Measurements from ENCODE around the gene AQP9.

The AQP9 gene

DNA sequence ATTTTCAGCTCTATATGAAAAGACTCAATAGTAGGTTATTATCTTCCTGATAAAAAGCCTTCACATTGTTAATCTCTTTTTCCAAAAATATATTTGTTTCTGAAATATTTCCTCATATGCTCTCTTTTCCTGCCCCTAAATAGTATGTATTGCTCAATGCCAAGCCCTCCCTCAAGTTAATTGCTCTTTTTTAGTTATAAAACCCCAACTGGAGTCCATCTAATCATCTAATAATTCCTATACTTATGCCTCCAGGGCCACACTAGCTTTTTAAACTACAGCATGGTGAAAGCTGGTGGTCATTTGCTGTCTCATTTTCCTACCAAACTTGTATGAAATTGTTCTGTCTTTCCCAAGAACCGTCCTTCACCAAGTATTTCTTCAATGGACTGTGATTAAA lies 26.7 kb downstream of the AQP9 start:
- Histone ChIP-seq H3K4me3 (ENCODE audit: low read depth in 1 of 2, low read length in 2 of 2) (no peak overlapping the region), H3K36me3 (ENCODE audit: insufficient read depth, low read length) (no peaks in the 10 kb centered on the region), H3K9me3 (ENCODE audit: low read length) (no peaks in the 10 kb centered on the region), H3K27me3 (ENCODE audit: control insufficient read depth in 1 of 2, insufficient read depth in 2 of 2, low read length in 2 of 2) (no peaks in the 10 kb centered on the region), H3K27ac (ENCODE audit: low read depth, low read length) (no peak overlapping the region), H3K9ac (ENCODE audit: low read length) (no peak overlapping the region), H3K4me1 (ENCODE audit: insufficient read depth, low read length) (no peaks in the 10 kb centered on the region)

DNA sequence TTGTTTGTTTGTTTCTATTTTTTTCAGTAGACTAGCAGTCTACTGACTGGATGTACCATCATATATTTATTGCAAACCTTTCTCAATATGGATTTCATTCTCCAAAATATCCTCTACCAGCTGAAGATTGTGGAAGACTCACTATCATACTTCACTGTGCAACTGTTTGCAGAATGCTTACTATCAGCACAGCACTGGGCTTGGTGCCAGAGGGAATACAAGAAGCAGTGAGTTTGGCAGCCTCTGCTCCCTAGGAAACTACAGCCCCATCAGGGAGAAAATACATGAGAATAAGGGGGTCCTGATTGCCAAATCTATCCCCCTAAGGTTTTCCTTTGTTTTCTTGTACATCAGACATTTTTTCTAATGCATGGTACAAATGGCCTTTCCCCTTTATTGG lies 27.5 kb downstream of the AQP9 start:
- Histone ChIP-seq H3K27ac (ENCODE audit: low read depth, low read length) (no peak overlapping the region), H3K9me3 (ENCODE audit: low read length) (no peaks in the 10 kb centered on the region), H3K4me3 (ENCODE audit: low read depth in 1 of 2, low read length in 2 of 2) (no peak overlapping the region), H3K4me1 (ENCODE audit: insufficient read depth, low read length) (no peaks in the 10 kb centered on the region), H3K36me3 (ENCODE audit: insufficient read depth, low read length) (no peaks in the 10 kb centered on the region), H3K27me3 (ENCODE audit: control insufficient read depth in 1 of 2, insufficient read depth in 2 of 2, low read length in 2 of 2) (no peaks in the 10 kb centered on the region), H3K9ac (ENCODE audit: low read length) (no peak overlapping the region)

DNA sequence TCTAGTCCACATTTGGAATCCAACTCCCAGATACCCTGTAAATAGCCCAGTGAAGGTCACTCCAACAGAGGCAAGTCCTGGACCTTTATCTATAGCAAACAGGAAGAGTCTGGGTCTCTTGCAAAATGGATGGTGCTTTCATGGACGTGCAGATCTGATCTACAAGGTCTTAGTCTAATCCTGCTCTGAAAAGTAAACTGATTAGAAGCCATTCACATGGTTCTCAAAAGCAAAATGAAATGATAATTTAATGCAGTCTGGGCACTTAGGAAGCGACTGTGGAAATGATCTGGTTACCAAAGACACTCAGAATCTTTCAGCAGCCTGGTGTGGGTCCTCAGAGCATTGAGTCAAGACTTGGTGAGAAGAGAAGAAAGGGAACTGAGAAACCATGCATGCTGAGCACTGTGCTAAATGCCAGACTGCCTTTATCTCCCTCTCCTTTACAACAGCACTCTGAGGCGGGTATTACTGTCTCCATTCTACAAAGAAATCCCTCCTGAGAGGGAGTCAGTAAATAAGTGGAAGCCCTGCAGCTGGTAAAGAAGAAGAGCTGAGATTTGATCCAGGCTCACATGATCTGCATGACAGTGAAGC lies 29.0 kb downstream of the AQP9 start:
- H3K4me3 ChIP-seq (ENCODE audit: low read depth in 1 of 2, low read length in 2 of 2) = no peak overlapping the region
- no peaks in the 10 kb centered on the region for H3K36me3 ChIP-seq (ENCODE audit: insufficient read depth, low read length)
- no peak overlapping the region for H3K27ac ChIP-seq (ENCODE audit: low read depth, low read length)
- peaks cover 0 to 3% of the 10 kb centered on the region in 2 donors for H3K27me3 ChIP-seq (ENCODE audit: control insufficient read depth in 1 of 2, insufficient read depth in 2 of 2, low read length in 2 of 2)
- H3K9me3 ChIP-seq (ENCODE audit: low read length) = no peaks in the 10 kb centered on the region
- no peaks in the 10 kb centered on the region for H3K4me1 ChIP-seq (ENCODE audit: insufficient read depth, low read length)
- H3K9ac ChIP-seq (ENCODE audit: low read length) = no peak overlapping the region

DNA sequence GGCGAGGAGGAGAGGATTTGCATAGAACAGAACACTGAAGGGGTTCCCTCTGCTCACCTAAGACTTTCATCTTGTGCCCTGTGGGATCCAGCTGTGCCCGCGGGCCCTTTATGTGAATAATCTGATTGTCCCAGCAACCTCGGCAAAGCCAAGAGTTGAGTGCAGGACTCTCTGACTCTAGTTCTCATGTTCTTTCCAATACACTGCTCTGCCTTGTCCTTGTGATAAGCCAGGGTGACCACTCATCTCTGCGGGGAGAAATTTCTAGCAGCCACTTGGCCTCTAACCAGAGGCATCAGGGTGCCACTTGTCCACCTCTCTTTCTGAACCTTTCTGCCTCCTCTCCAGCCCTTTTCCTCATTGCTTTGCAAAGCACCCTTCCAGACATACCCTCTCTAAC lies 31.8 kb downstream of the AQP9 start:
- Histone ChIP-seq H3K27ac (ENCODE audit: low read depth, low read length) (no peak overlapping the region), H3K4me3 (ENCODE audit: low read depth in 1 of 2, low read length in 2 of 2) (no peak overlapping the region), H3K27me3 (ENCODE audit: control insufficient read depth in 1 of 2, insufficient read depth in 2 of 2, low read length in 2 of 2) (peaks cover 0 to 3% of the 10 kb centered on the region in 2 donors), H3K9me3 (ENCODE audit: low read length) (no peaks in the 10 kb centered on the region), H3K4me1 (ENCODE audit: insufficient read depth, low read length) (no peaks in the 10 kb centered on the region), H3K9ac (ENCODE audit: low read length) (no peak overlapping the region), H3K36me3 (ENCODE audit: insufficient read depth, low read length) (no peaks in the 10 kb centered on the region)

DNA sequence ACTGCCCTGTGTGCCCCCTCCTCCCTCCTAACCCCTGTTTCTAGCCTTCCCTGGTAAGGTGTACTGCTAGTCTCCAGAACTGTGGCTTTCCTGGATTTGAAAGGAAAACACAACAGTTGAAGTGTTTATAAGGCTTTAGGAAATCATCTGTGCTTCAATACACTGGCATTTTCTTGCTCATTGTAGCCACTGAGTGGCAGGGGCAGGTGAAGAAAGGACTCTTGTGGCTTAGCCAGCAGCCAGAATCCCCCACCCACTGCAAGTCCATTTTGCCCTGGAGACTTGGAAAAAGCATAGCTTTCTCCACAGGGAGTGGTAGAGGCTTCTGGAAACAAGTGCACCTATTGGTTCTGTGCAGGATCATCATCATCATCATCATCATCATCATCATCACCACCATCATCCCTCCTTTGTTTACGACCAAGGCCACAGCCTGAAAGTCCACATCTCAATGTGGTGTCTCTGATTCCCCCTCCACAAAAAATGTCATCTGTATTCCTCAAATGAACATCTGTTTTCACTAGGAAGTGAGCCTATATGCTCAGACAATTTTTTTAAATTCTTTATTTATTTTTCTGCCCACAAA lies 33.4 kb downstream of the AQP9 start:
- Histone ChIP-seq H3K9me3 (ENCODE audit: low read length) (no peaks in the 10 kb centered on the region), H3K9ac (ENCODE audit: low read length) (no peak overlapping the region), H3K27ac (ENCODE audit: low read depth, low read length) (no peak overlapping the region), H3K4me3 (ENCODE audit: low read depth in 1 of 2, low read length in 2 of 2) (no peak overlapping the region), H3K36me3 (ENCODE audit: insufficient read depth, low read length) (no peaks in the 10 kb centered on the region), H3K4me1 (ENCODE audit: insufficient read depth, low read length) (no peaks in the 10 kb centered on the region), H3K27me3 (ENCODE audit: control insufficient read depth in 1 of 2, insufficient read depth in 2 of 2, low read length in 2 of 2) (peaks cover 0 to 3% of the 10 kb centered on the region in 2 donors)

DNA sequence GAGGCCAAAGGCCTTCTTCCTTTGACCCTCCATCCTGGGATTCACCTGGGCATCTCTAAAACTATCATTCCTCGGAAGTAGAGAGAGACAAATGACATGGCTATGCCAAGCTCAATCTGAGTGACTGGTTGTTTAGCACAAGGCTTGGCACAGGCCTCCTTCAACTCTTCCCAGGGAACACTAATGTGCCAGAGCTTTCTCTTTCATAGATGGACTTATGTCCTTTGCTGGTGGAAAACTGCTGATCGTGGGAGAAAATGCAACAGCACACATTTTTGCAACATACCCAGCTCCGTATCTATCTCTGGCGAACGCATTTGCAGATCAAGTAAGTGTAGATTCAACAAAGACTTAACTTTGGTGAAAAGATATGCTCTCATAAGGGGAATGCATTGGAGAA lies 36.5 kb downstream of the AQP9 start:
- no peaks in the 10 kb centered on the region for H3K4me1 ChIP-seq (ENCODE audit: insufficient read depth, low read length)
- H3K4me3 ChIP-seq (ENCODE audit: low read depth in 1 of 2, low read length in 2 of 2) = no peak overlapping the region
- no peak overlapping the region for H3K9ac ChIP-seq (ENCODE audit: low read length)
- peaks cover 0 to 3% of the 10 kb centered on the region in 2 donors for H3K27me3 ChIP-seq (ENCODE audit: control insufficient read depth in 1 of 2, insufficient read depth in 2 of 2, low read length in 2 of 2)
- H3K36me3 ChIP-seq (ENCODE audit: insufficient read depth, low read length) = no peaks in the 10 kb centered on the region
- no peaks in the 10 kb centered on the region for H3K9me3 ChIP-seq (ENCODE audit: low read length)
- H3K27ac ChIP-seq (ENCODE audit: low read depth, low read length) = no peak overlapping the region

GRCh38 chr15:58175955-58176354 lies 37.8 kb downstream of the AQP9 start:
- Histone ChIP-seq H3K4me3 (ENCODE audit: low read depth in 1 of 2, low read length in 2 of 2) (no peak overlapping the region), H3K36me3 (ENCODE audit: insufficient read depth, low read length) (no peaks in the 10 kb centered on the region), H3K9ac (ENCODE audit: low read length) (no peak overlapping the region), H3K27me3 (ENCODE audit: control insufficient read depth in 1 of 2, insufficient read depth in 2 of 2, low read length in 2 of 2) (peaks cover 0 to 3% of the 10 kb centered on the region in 2 donors), H3K27ac (ENCODE audit: low read depth, low read length) (no peak overlapping the region), H3K4me1 (ENCODE audit: insufficient read depth, low read length) (no peaks in the 10 kb centered on the region), H3K9me3 (ENCODE audit: low read length) (no peaks in the 10 kb centered on the region)

GRCh38 chr15:58178668-58179067 lies 40.5 kb downstream of the AQP9 start:
- Histone ChIP-seq H3K27me3 (ENCODE audit: control insufficient read depth in 1 of 2, insufficient read depth in 2 of 2, low read length in 2 of 2) (no peaks in the 10 kb centered on the region), H3K27ac (ENCODE audit: low read depth, low read length) (no peak overlapping the region), H3K4me3 (ENCODE audit: low read depth in 1 of 2, low read length in 2 of 2) (no peak overlapping the region), H3K4me1 (ENCODE audit: insufficient read depth, low read length) (no peaks in the 10 kb centered on the region), H3K36me3 (ENCODE audit: insufficient read depth, low read length) (no peaks in the 10 kb centered on the region), H3K9me3 (ENCODE audit: low read length) (no peaks in the 10 kb centered on the region), H3K9ac (ENCODE audit: low read length) (no peak overlapping the region)

GRCh38 chr15:58179206-58179605 lies 41.0 kb downstream of the AQP9 start:
- Histone ChIP-seq H3K9me3 (ENCODE audit: low read length) (no peaks in the 10 kb centered on the region), H3K9ac (ENCODE audit: low read length) (no peak overlapping the region), H3K36me3 (ENCODE audit: insufficient read depth, low read length) (no peaks in the 10 kb centered on the region), H3K27ac (ENCODE audit: low read depth, low read length) (no peak overlapping the region), H3K27me3 (ENCODE audit: control insufficient read depth in 1 of 2, insufficient read depth in 2 of 2, low read length in 2 of 2) (no peaks in the 10 kb centered on the region), H3K4me3 (ENCODE audit: low read depth in 1 of 2, low read length in 2 of 2) (no peak overlapping the region), H3K4me1 (ENCODE audit: insufficient read depth, low read length) (no peaks in the 10 kb centered on the region)

- Histone ChIP-seq H3K9me3 (ENCODE audit: low read length) (no peaks in the 10 kb centered on the region), H3K36me3 (ENCODE audit: insufficient read depth, low read length) (no peaks in the 10 kb centered on the region), H3K9ac (ENCODE audit: low read length) (no peak overlapping the region)
Observed at GRCh38 chr15:58179741-58180381, 41.7 kb downstream of the AQP9 start.

DNA sequence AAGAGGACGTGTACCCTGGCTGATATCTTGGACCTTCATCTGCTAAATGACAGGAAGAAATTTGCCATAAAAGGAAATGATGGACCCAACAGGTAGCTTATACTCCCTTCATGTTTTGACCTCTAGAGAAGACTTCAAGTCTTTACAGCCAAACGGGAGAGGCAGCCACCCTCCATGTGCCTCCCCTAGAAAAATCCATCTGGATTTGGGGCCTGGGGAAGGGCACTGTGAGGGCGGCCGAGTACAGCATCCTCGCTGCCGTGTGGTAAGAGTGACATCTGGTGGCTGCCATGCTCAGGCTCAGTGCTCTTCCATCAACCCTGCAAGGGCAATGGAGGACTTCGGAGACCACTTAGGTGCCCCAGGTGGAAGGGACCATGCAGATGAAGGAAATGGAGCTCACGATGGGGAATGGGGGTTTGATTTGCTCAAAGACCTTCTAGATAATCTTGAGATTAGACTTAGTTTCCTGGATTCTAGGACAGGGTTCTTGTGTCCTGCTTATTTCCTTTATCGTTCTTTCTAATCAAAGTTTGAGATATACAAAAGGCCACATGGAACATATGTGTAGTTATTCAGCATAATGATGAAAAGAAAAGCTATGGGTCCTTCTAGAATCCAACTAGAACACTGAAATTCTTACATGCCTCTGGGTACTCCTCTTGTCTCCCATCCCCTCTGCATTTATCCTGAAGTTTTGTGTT lies 44.4 kb downstream of the AQP9 start:
- no peaks in the 10 kb centered on the region for H3K27me3 ChIP-seq (ENCODE audit: control insufficient read depth in 1 of 2, insufficient read depth in 2 of 2, low read length in 2 of 2)
- no peaks in the 10 kb centered on the region for H3K4me1 ChIP-seq (ENCODE audit: insufficient read depth, low read length)
- no peaks in the 10 kb centered on the region for H3K36me3 ChIP-seq (ENCODE audit: insufficient read depth, low read length)
- H3K4me3 ChIP-seq (ENCODE audit: low read depth in 1 of 2, low read length in 2 of 2) = no peak overlapping the region
- H3K27ac ChIP-seq (ENCODE audit: low read depth, low read length) = no peak overlapping the region
- no peak overlapping the region for H3K9ac ChIP-seq (ENCODE audit: low read length)
- H3K9me3 ChIP-seq (ENCODE audit: low read length) = no peaks in the 10 kb centered on the region

More at GRCh38 chr15:58179741-58180381, 41.7 kb downstream of the AQP9 start:
- H3K27me3 ChIP-seq (ENCODE audit: control insufficient read depth in 1 of 2, insufficient read depth in 2 of 2, low read length in 2 of 2) = no peaks in the 10 kb centered on the region
- no peak overlapping the region for H3K4me3 ChIP-seq (ENCODE audit: low read depth in 1 of 2, low read length in 2 of 2)
- H3K4me1 ChIP-seq (ENCODE audit: insufficient read depth, low read length) = no peaks in the 10 kb centered on the region
- no peak overlapping the region for H3K27ac ChIP-seq (ENCODE audit: low read depth, low read length)
